Mesothelial cell of epicardium (in vitro differentiated cells): ENCODE data around the gene C9orf72. TPM values are rescaled to one million over a fixed set of nuclear protein-coding genes. Genes with fewer than 3 reads are reported as not detected.
A peak's percentile ranks its signal among the peaks of the same experiment; 100 is the strongest.

Experiments used
- DNase-seq, 2 experiments: peaks; one replicate each; pipeline ENCODE4 v3.0.0; 2021; ENCODE audit warnings: low spot score in 2 of 2; ENCODE audit not compliant: unreplicated experiment in 2 of 2
- H3K27ac Mint-ChIP-seq: 2 replicates; pipeline ENCODE4 v1.8.0; 2021; ENCODE audit warnings: mixed read lengths
- H3K27me3 Mint-ChIP-seq: 2 replicates; pipeline ENCODE4 v1.8.0; 2021; ENCODE audit warnings: low read depth, mixed read lengths
- H3K36me3 Mint-ChIP-seq: 2 replicates; pipeline ENCODE4 v1.8.0; 2021; ENCODE audit warnings: mixed read lengths
- H3K4me1 Mint-ChIP-seq: 2 replicates; pipeline ENCODE4 v1.8.0; 2021; ENCODE audit warnings: mixed read lengths
- H3K4me3 Mint-ChIP-seq: 2 replicates; pipeline ENCODE4 v1.8.0; 2021; ENCODE audit warnings: mild to moderate bottlenecking, moderate library complexity, mixed read lengths
- H3K9me3 Mint-ChIP-seq: 2 replicates; pipeline ENCODE4 v1.8.0; 2021; ENCODE audit warnings: mixed read lengths
- CTCF ChIP-seq: fragments of 200-600 bp; sonication (generic); IDR thresholded peaks from one replicate; pipeline ENCODE4 v1.5.0; 2021; ENCODE audit warnings: antibody characterized with exemption; ENCODE audit not compliant: unreplicated experiment
- total RNA-seq: library from RNA; stranded (reverse); gene quantifications from 3 replicates; pipeline ENCODE4 v1.2.1, GENCODE V29; 2021

Gene C9orf72
- total RNA-seq, 1 donor from 2014 or later, result 22.0 TPM

DNA sequence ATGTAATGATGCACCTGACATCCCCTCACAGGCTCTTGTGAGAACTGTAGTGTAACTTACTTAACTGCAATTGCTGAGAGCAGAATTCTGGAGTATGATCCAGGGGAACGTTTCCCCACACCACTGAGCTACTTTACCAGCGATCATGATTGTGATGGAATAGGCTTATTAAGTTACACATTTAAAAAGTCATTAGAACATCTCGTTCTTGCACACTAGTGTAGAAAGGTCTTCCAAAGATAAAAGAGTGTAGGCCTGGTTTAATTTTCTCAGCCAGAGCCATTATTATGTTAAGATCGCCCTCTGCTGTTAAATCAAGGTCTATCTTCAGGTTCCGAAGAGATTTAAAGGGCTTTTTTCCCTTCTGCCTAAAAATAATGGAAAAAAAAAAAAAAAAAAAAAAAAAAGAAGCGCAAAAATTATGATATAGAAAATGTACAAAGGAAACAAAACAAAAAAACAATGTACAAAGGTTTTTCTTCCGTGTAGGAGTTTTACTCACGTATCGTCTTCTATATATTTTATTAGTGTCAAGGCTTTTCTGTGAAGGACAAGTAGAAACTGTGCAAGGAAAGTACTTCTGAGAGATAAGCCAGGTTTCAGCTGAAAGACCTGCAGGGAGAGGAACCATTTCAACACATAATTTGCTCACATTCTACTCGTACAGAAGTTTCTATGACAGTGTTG, 25.1 kb downstream of the C9orf72 start:
- Mint-ChIP-seq H3K4me3 (no peak overlapping the region), H3K27me3 (no peaks in the 10 kb centered on the region), H3K4me1 (peaks cover 10% of the 10 kb centered on the region), H3K36me3 (peaks cover 19% of the 10 kb centered on the region), H3K9me3 (no peaks in the 10 kb centered on the region), H3K27ac (peak overlapping the region; percentile 50)
- TF ChIP-seq CTCF, result peak; percentile 52
- DNase-seq, result no peak

GRCh38 chr9:27545471-27545870, 27.8 kb downstream of the C9orf72 start:
- Mint-ChIP-seq H3K4me1 (peaks cover 15% of the 10 kb centered on the region), H3K27ac (no peak overlapping the region), H3K36me3 (peaks cover 13% of the 10 kb centered on the region), H3K4me3 (no peak overlapping the region), H3K9me3 (no peaks in the 10 kb centered on the region), H3K27me3 (no peaks in the 10 kb centered on the region)
- no peak for DNase-seq
- no peak for TF ChIP-seq CTCF

DNA sequence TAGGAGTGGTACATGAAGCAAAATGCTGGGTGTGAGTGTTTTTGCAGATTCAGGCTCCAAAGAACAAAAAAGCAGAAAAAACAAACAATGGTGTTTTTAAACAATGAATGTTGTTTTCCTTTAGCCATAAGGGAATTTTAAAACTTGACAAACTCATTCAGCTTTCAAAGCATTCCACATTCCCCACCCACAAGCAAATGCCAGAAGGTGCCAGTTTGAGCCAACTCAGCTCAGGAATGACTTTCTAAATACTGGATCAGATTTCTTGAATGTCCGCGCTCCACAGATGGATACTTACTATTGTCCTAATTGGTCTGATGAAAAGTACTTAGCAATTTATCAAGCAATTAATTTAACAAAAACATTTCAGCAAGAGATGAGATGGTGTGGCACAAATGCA, 30.8 kb downstream of the C9orf72 start:
- DNase-seq, result no peak
- Mint-ChIP-seq H3K4me3 (no peak overlapping the region), H3K27ac (no peak overlapping the region), H3K36me3 (peaks cover 13% of the 10 kb centered on the region), H3K9me3 (no peaks in the 10 kb centered on the region), H3K27me3 (no peaks in the 10 kb centered on the region), H3K4me1 (peaks cover 21% of the 10 kb centered on the region)
- no peak for TF ChIP-seq CTCF

DNA sequence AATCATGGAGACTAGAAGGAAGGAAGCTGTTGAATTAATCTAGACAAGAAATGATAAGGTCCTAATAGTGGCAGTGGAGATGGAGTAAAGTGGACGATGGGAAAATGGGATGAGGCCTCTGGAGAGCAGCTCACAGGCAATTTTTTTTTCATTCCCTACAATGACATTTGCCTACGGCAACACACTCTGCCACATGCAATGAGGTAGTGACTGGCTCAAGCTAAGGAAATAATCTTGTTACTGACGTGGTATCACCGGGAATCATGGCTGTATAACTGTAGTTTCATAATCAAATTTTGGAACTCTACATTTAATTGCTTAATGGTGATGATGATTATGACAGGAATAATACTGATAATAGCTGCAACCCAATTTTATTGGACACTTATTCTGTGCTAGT, 31.5 kb downstream of the C9orf72 start:
- no peak overlapping the region for H3K4me3 Mint-ChIP-seq
- no peak overlapping the region for H3K27ac Mint-ChIP-seq
- H3K9me3 Mint-ChIP-seq, result no peaks in the 10 kb centered on the region
- no peak for TF ChIP-seq CTCF
- peaks cover 29% of the 10 kb centered on the region for H3K4me1 Mint-ChIP-seq
- no peaks in the 10 kb centered on the region for H3K27me3 Mint-ChIP-seq
- no peak for DNase-seq
- H3K36me3 Mint-ChIP-seq, result peaks cover 13% of the 10 kb centered on the region

DNA sequence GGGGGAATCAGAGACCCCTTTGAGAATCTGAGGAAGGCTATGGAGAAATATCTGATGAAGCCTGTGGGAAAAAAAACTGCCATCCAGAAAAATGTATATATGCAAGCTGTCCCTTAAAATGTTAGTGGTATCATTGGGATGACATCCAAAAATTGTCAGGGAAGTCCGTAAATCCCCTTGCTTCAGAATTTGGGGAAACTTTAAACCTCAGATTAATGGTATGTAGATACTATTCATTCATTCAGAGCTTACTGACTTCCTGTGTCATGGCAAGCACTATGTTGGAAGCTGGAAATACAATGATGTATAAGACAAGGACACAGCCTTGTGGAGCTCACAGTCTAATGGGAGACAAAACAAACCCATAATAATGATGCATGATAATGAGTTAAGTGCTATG, 32.8 kb downstream of the C9orf72 start:
- Mint-ChIP-seq H3K36me3 (peaks cover 12% of the 10 kb centered on the region), H3K9me3 (no peaks in the 10 kb centered on the region), H3K4me1 (peaks cover 36% of the 10 kb centered on the region), H3K27ac (no peak overlapping the region), H3K27me3 (no peaks in the 10 kb centered on the region), H3K4me3 (no peak overlapping the region)
- no peak for TF ChIP-seq CTCF
- DNase-seq, result no peak
